Transverse colon (tissue), 4 donors: ENCODE measurements around the gene SLC35F4. TPM values are rescaled to one million over a fixed set of nuclear protein-coding genes. Genes with fewer than 3 reads are reported as not detected.

Experiments
- DNase-seq: peaks from one replicate; pipeline ENCODE4 v3.0.0-alpha.2; 2019
- H3K27ac ChIP-seq, 4 donors: fragments of 200-600 bp; sonication (generic); 2 replicates each; pipeline ENCODE4 v1.5.1; 2016 to 2018; ENCODE audit warnings: inconsistent platforms in 4 of 4
- H3K27me3 ChIP-seq: fragments of 200-600 bp; sonication (generic); 2 replicates; pipeline ENCODE4 v1.5.1; 2017; ENCODE audit warnings: inconsistent platforms
- H3K36me3 ChIP-seq, 4 donors: fragments of 200-600 bp; sonication (generic); 2 replicates each; pipeline ENCODE4 v1.5.1; 2017 to 2019; ENCODE audit warnings: inconsistent platforms in 4 of 4
- H3K4me1 ChIP-seq, 4 donors: fragments of 200-600 bp; sonication (generic); 2 replicates each; pipeline ENCODE4 v1.5.1; 2017 to 2020; ENCODE audit warnings: inconsistent platforms in 4 of 4
- H3K4me3 ChIP-seq, 4 donors: fragments of 200-600 bp; sonication (generic); 1 replicate in 1 of 4; 2 replicates in 3 of 4; pipeline versions ENCODE4 v1.5.1 to v1.6.1; 2017 to 2019; ENCODE audit warnings: inconsistent platforms in 4 of 4
- H3K9me3 ChIP-seq, 2 donors: fragments of 200-600 bp; sonication (generic); 2 replicates each; pipeline ENCODE4 v1.5.1; 2017 to 2019; ENCODE audit warnings: inconsistent platforms in 2 of 2
- EP300 ChIP-seq: sonication (generic); formaldehyde crosslinking; IDR thresholded peaks from one replicate; pipeline ENCODE4 v1.6.1; 2017; ENCODE audit warnings: antibody characterized with exemption, low read depth
- POLR2A ChIP-seq: fragments of 450-650 bp; IDR thresholded peaks from one replicate; pipeline ENCODE4 v1.6.1; 2016; ENCODE audit warnings: antibody characterized with exemption, mild to moderate bottlenecking, moderate library complexity
- POLR2AphosphoS5 ChIP-seq, 3 donors: sonication (generic); formaldehyde crosslinking; IDR thresholded peaks; one replicate each; pipeline ENCODE4 v1.6.1; 2016; ENCODE audit warnings: antibody characterized with exemption in 3 of 3
- WGBS, 2 donors: methylation state at CpG; one replicate each; pipeline ENCODE4 v1.1.5; 2018; ENCODE audit warnings: low coverage in 1 of 2; 5-methylcytosine and 5-hydroxymethylcytosine counted together
- in situ Hi-C, 4 donors: fragments of 200-750 bp; cut with MboI; loops; one replicate each; pipeline versions ENCODE4 v1.15.0 to v1.15.1; 2017; ENCODE audit warnings: low sequenced_read_pairs in 3 of 4, low pct_ligation_motif_present in 1 of 4, low pct_unique_long_range_greater_than_20kb in 1 of 4
- intact Hi-C: fragments of 100-400 bp; cut with DNase I; formaldehyde crosslinking; loops from one replicate; pipeline ENCODE4 v1.15.1; 2023; ENCODE audit warnings: low total_unique reads
- total RNA-seq, 4 donors: library from RNA; depleted of rRNA; stranded (reverse); fragments of >200 nt; gene quantifications; one replicate each; pipeline ENCODE4 v1.1.0, GENCODE V29; 2016
- TF ChIP-seq, protein P1 (sequence below), 5 experiments: fragments of 200-600 bp in 3 of 5; fragments of 450-650 bp in 2 of 5; sonication (generic) in 3 of 5; IDR thresholded peaks; 1 replicate in 2 of 5; 2 replicates in 3 of 5; pipeline ENCODE4 v1.5.1; 2016 to 2017; ENCODE audit warnings: antibody characterized with exemption in 5 of 5, inconsistent platforms in 3 of 5, mild to moderate bottlenecking in 2 of 5, moderate library complexity in 1 of 5

Gene SLC35F4
- total RNA-seq, 4 donors from 2014 or later, result not detected

DNA sequence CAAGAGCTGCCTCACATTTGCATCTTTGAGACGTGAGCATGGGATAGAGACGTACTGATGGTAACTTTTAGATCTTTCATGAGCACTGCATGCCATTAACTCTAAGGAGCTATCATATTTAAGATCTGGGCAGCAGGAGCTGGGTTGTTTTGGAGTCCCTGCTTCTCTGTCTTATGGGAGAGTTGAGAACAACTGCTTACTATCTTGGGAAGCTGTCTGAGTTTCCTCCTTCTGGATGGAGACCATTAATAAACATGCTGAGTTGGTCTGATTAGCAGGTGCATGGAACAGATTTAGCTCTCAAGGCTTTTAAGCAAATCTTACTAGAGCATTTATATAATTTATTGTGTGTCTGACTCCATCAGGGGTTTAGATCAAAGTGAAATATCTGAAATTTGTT, 252.9 kb downstream of the SLC35F4 start:
- intact Hi-C loops, result no loop called here
- Histone ChIP-seq H3K4me1 (no peaks in the 10 kb centered on the region), H3K27me3 (no peaks in the 10 kb centered on the region), H3K9me3 (no peaks in the 10 kb centered on the region), H3K27ac (no peak overlapping the region), H3K36me3 (no peaks in the 10 kb centered on the region), H3K4me3 (no peak overlapping the region)
- in situ Hi-C loops, result no loop called here
- WGBS, 2 donors, result 80 to 81% methylated on average over 1 to 2 of the region's 2 CpGs
- no peak for TF ChIP-seq POLR2AphosphoS5 (IDR thresholded peaks at IDR 0.05)
- no peak for TF ChIP-seq EP300
- TF ChIP-seq, protein P1, sequence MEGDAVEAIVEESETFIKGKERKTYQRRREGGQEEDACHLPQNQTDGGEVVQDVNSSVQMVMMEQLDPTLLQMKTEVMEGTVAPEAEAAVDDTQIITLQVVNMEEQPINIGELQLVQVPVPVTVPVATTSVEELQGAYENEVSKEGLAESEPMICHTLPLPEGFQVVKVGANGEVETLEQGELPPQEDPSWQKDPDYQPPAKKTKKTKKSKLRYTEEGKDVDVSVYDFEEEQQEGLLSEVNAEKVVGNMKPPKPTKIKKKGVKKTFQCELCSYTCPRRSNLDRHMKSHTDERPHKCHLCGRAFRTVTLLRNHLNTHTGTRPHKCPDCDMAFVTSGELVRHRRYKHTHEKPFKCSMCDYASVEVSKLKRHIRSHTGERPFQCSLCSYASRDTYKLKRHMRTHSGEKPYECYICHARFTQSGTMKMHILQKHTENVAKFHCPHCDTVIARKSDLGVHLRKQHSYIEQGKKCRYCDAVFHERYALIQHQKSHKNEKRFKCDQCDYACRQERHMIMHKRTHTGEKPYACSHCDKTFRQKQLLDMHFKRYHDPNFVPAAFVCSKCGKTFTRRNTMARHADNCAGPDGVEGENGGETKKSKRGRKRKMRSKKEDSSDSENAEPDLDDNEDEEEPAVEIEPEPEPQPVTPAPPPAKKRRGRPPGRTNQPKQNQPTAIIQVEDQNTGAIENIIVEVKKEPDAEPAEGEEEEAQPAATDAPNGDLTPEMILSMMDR (IDR thresholded peaks at IDR 0.05), result no peak
- TF ChIP-seq POLR2A, result no peak
- no peak for DNase-seq

- no peak for TF ChIP-seq POLR2AphosphoS5 (IDR thresholded peaks at IDR 0.05)
- TF ChIP-seq POLR2A, result no peak
- no peak for TF ChIP-seq EP300
- TF ChIP-seq, protein P1 (IDR thresholded peaks at IDR 0.05), result no peak
- Histone ChIP-seq H3K4me1 (no peaks in the 10 kb centered on the region), H3K27ac (no peak overlapping the region), H3K9me3 (no peaks in the 10 kb centered on the region), H3K27me3 (no peaks in the 10 kb centered on the region), H3K36me3 (no peaks in the 10 kb centered on the region), H3K4me3 (no peak overlapping the region)
- 29 to 43% methylated on average over 1 to 2 of the region's 2 CpGs for WGBS, 2 donors
- no peak for DNase-seq
- in situ Hi-C loops (no loop called here), intact Hi-C loops (no loop called here)
These were observed 254.3 kb downstream of the SLC35F4 start for GRCh38 chr14:57611555-57612075.

- in situ Hi-C loops, result no loop called here
- Histone ChIP-seq H3K36me3 (no peaks in the 10 kb centered on the region), H3K4me3 (no peak overlapping the region), H3K9me3 (no peaks in the 10 kb centered on the region), H3K27me3 (no peaks in the 10 kb centered on the region), H3K27ac (no peak overlapping the region), H3K4me1 (no peaks in the 10 kb centered on the region)
- intact Hi-C loops, result no loop called here
- TF ChIP-seq, protein P1 (IDR thresholded peaks at IDR 0.05), result no peak
- no peak for TF ChIP-seq EP300
- DNase-seq, result no peak
- 49 to 86% methylated on average over 1 to 2 of the region's 2 CpGs for WGBS, 2 donors
These were observed 255.3 kb downstream of the SLC35F4 start for GRCh38 chr14:57610631-57611030.

DNA sequence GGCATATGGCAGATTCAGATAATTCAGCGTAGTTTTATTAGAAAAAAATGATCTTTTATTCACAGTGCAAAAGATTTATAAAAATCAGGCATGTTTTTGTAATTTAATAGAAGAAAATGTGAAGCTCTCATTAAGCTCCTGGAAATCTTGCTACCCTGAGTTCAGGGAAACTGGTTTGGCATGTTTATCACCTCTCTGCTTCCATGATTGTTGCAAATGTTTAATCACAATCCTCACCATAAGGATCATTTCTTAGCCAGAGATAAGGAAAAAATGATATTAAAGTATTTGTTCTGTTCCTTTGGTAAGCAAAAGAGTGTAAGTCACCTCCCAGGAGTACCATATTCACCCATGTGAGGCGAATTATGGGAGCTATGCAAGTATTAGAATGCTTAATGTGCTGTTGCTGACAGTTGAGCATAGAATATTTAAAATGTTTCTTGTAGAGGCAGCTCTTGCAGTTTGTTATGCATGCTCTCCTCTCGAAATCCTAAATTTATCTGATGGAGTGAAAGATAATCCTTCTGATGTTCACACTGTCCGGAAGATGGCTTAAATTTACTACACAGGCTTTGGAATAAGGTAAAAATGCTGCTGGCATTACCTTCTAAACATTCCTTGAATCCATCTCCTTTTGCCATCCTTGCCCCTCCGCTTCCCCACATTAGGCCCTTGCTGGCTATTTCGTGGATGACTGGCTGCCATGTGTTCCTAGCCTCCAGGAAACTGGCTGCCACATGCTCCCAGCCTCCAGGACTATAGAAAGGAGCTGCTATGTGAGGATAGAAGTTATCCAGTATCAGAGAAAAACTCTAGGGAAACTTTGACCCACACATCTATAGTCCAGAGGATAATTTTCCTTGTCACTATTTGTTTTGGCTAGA, 256.5 kb downstream of the SLC35F4 start:
- H3K4me1 ChIP-seq, result no peaks in the 10 kb centered on the region
- in situ Hi-C loops (no loop called here), intact Hi-C loops (no loop called here)
- DNase-seq, result no peak
- WGBS, 2 donors, result 50 to 56% methylated on average over 4 to 6 of the region's 6 CpGs
- no peak overlapping the region for H3K27ac ChIP-seq
- H3K9me3 ChIP-seq, result no peaks in the 10 kb centered on the region
- H3K27me3 ChIP-seq, result no peaks in the 10 kb centered on the region
- TF ChIP-seq EP300, result no peak
- H3K4me3 ChIP-seq, result no peak overlapping the region
- no peaks in the 10 kb centered on the region for H3K36me3 ChIP-seq
